SU-DHL-6 (cell line): ENCODE results near the gene ANKRD44.

ENCODE experiments used
- CTCF ChIP-seq: fragments of 200-600 bp; sonication (generic); IDR thresholded peaks from one replicate; pipeline ENCODE4 v1.5.1; 2017; ENCODE audit warnings: antibody characterized with exemption, mild to moderate bottlenecking, low read length, moderate library complexity; ENCODE audit not compliant: insufficient read depth, poor library complexity, severe bottlenecking
- EZH2phosphoT487 ChIP-seq: fragments of 200-600 bp; sonication (generic), shearing (Covaris generic); conservative IDR thresholded peaks from 2 replicates; pipeline ENCODE4 v1.6.1; 2018; ENCODE audit warnings: mild to moderate bottlenecking, antibody characterized with exemption, low read length, moderate library complexity, mixed read lengths

- TF ChIP-seq CTCF: no peak
- TF ChIP-seq EZH2phosphoT487: no peak
Measured at GRCh38 chr2:197011021-197011417, 299.6 kb downstream of the ANKRD44 start.
